OCI-LY1 (cell line): ENCODE measurements around the gene SUSD1.

Experiments
- H2AFZ ChIP-seq: fragments of 200-600 bp; sonication (generic), shearing (Covaris generic); 2 replicates; pipeline ENCODE4 v1.6.0; 2014; ENCODE audit warnings: antibody characterized with exemption, mild to moderate bottlenecking, low read length
- H3F3A ChIP-seq: fragments of 200-600 bp; sonication (generic), shearing (Covaris generic); 2 replicates; pipeline ENCODE4 v1.6.0; 2014; ENCODE audit warnings: mild to moderate bottlenecking, antibody characterized with exemption, low read length, moderate library complexity; ENCODE audit not compliant: insufficient read depth
- H3K27ac ChIP-seq: fragments of 200-600 bp; sonication (generic); 2 replicates; pipeline ENCODE4 v1.5.1; 2014; ENCODE audit warnings: low read length, mixed run types, mild to moderate bottlenecking, low read depth; ENCODE audit not compliant: poor library complexity, severe bottlenecking
- H3K27me3 ChIP-seq: fragments of 200-600 bp; sonication (generic); 2 replicates; pipeline ENCODE4 v1.6.0; 2014; ENCODE audit warnings: antibody characterized with exemption, mild to moderate bottlenecking, low read length, moderate library complexity; ENCODE audit not compliant: insufficient read depth
- H3K36me3 ChIP-seq: fragments of 200-600 bp; sonication (generic); 2 replicates; pipeline ENCODE4 v1.6.1; 2014; ENCODE audit warnings: mild to moderate bottlenecking, antibody characterized with exemption, low read length, moderate library complexity, mixed read lengths; ENCODE audit not compliant: insufficient read depth
- H3K4me1 ChIP-seq: fragments of 200-600 bp; sonication (generic); 2 replicates; pipeline ENCODE4 v1.5.1; 2014; ENCODE audit warnings: mild to moderate bottlenecking, low read length, moderate library complexity; ENCODE audit not compliant: insufficient read depth, severe bottlenecking
- H3K4me2 ChIP-seq: fragments of 200-600 bp; sonication (generic), shearing (Covaris generic); 2 replicates; pipeline ENCODE4 v1.6.1; 2014; ENCODE audit warnings: low read length
- H3K4me3 ChIP-seq: fragments of 200-600 bp; sonication (generic); 2 replicates; pipeline ENCODE4 v1.5.1; 2014; ENCODE audit warnings: low read length, low read depth, mild to moderate bottlenecking, mixed read lengths; ENCODE audit not compliant: poor library complexity, severe bottlenecking
- H3K79me2 ChIP-seq: fragments of 200-600 bp; shearing (Covaris generic); 2 replicates; pipeline ENCODE4 v1.6.1; 2016; ENCODE audit warnings: mixed run types, low read length, mixed read lengths; ENCODE audit not compliant: insufficient read depth
- H3K9ac ChIP-seq: fragments of 200-600 bp; sonication (generic), shearing (Covaris generic); 2 replicates; pipeline ENCODE4 v1.6.1; 2014; ENCODE audit warnings: mild to moderate bottlenecking, low read length, mixed read lengths
- H3K9me2 ChIP-seq: fragments of 200-600 bp; sonication (generic), shearing (Covaris generic); 2 replicates; pipeline ENCODE4 v1.6.1; 2014; ENCODE audit warnings: low read depth, mild to moderate bottlenecking, low read length, mixed read lengths
- H3K9me3 ChIP-seq: fragments of 200-600 bp; shearing (Covaris generic); 2 replicates; pipeline ENCODE4 v1.6.1; 2014; ENCODE audit warnings: low read length, mixed read lengths
- H4K20me1 ChIP-seq: fragments of 200-600 bp; sonication (generic), shearing (Covaris generic); 2 replicates; pipeline ENCODE4 v1.6.0; 2016; ENCODE audit warnings: mild to moderate bottlenecking, low read length; ENCODE audit not compliant: insufficient read depth
- EZH2 ChIP-seq: fragments of 200-600 bp; sonication (generic), shearing (Covaris generic); IDR thresholded peaks from 2 replicates; pipeline ENCODE4 v1.8.0; 2017; ENCODE audit warnings: borderline replicate concordance, mixed run types, mild to moderate bottlenecking, antibody characterized with exemption, low read length, moderate library complexity, mixed read lengths
- TF ChIP-seq, protein P1 (sequence below): fragments of 200-600 bp; sonication (generic), shearing (Covaris generic); IDR thresholded peaks from 2 replicates; pipeline ENCODE4 v1.5.1; 2017; ENCODE audit warnings: mild to moderate bottlenecking, antibody characterized with exemption, low read length, moderate library complexity, mixed read lengths

SUSD1 gene

DNA sequence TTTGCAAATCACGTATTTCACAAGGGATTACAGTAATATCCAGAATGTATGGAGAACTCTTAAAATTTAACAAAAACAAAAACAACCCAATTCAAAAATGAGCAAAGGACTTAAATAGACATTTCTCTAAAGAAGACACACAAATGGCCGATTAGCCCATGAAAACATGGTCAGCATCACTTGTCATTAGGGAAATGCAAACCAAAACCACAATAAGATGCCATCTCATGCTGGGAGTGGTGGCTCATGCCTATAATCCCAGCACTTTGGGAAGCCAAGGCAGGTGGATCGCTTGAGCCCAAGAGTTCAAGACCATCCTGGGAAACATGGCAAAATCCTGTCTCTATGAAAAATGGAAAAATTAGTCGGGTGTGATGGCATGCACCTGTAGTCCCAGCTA, 120.2 kb downstream of the SUSD1 start:
- no peaks in the 10 kb centered on the region for H3K79me2 ChIP-seq
- H3K4me2 ChIP-seq, result no peak overlapping the region
- no peaks in the 10 kb centered on the region for H3K9me3 ChIP-seq
- no peaks in the 10 kb centered on the region for H3K27me3 ChIP-seq
- H3F3A ChIP-seq, result no peaks in the 10 kb centered on the region
- H3K27ac ChIP-seq, result no peak overlapping the region
- no peak overlapping the region for H2AFZ ChIP-seq
- no peak overlapping the region for H3K9ac ChIP-seq
- H3K36me3 ChIP-seq, result no peaks in the 10 kb centered on the region
- no peaks in the 10 kb centered on the region for H4K20me1 ChIP-seq
- H3K4me3 ChIP-seq, result no peak overlapping the region
- no peaks in the 10 kb centered on the region for H3K9me2 ChIP-seq
- TF ChIP-seq EZH2, result no peak
- TF ChIP-seq, protein P1, sequence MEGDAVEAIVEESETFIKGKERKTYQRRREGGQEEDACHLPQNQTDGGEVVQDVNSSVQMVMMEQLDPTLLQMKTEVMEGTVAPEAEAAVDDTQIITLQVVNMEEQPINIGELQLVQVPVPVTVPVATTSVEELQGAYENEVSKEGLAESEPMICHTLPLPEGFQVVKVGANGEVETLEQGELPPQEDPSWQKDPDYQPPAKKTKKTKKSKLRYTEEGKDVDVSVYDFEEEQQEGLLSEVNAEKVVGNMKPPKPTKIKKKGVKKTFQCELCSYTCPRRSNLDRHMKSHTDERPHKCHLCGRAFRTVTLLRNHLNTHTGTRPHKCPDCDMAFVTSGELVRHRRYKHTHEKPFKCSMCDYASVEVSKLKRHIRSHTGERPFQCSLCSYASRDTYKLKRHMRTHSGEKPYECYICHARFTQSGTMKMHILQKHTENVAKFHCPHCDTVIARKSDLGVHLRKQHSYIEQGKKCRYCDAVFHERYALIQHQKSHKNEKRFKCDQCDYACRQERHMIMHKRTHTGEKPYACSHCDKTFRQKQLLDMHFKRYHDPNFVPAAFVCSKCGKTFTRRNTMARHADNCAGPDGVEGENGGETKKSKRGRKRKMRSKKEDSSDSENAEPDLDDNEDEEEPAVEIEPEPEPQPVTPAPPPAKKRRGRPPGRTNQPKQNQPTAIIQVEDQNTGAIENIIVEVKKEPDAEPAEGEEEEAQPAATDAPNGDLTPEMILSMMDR, result no peak
- H3K4me1 ChIP-seq, result no peaks in the 10 kb centered on the region

DNA sequence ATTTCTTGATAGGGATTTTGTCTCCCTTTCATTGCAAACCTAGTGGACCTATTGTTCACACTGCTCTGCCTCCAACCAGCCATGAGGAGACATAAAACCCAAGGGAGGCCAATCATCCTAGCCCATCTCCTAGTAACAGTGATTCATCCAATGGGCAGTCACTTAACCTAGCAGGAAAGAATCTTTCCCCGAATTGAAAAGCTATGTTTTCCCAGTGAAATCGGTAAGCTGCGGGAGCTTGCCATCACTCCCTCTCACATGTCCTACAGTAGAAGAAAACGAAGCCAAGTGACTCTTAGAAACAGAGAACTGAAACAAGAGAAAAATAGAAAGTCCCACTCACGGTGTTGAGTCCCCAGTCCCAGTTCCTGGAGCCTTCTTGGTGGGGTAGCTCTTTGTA, 123.3 kb downstream of the SUSD1 start:
- TF ChIP-seq, protein P1, result no peak
- no peak for TF ChIP-seq EZH2
- H3K9me2 ChIP-seq, result no peaks in the 10 kb centered on the region
- H3K36me3 ChIP-seq, result no peaks in the 10 kb centered on the region
- no peak overlapping the region for H3K4me3 ChIP-seq
- no peak overlapping the region for H2AFZ ChIP-seq
- no peak overlapping the region for H3K4me2 ChIP-seq
- H4K20me1 ChIP-seq, result no peaks in the 10 kb centered on the region
- H3F3A ChIP-seq, result no peaks in the 10 kb centered on the region
- H3K9ac ChIP-seq, result no peak overlapping the region
- no peak overlapping the region for H3K27ac ChIP-seq
- no peaks in the 10 kb centered on the region for H3K9me3 ChIP-seq
- H3K27me3 ChIP-seq, result no peaks in the 10 kb centered on the region
- H3K4me1 ChIP-seq, result no peaks in the 10 kb centered on the region
- H3K79me2 ChIP-seq, result no peaks in the 10 kb centered on the region

DNA sequence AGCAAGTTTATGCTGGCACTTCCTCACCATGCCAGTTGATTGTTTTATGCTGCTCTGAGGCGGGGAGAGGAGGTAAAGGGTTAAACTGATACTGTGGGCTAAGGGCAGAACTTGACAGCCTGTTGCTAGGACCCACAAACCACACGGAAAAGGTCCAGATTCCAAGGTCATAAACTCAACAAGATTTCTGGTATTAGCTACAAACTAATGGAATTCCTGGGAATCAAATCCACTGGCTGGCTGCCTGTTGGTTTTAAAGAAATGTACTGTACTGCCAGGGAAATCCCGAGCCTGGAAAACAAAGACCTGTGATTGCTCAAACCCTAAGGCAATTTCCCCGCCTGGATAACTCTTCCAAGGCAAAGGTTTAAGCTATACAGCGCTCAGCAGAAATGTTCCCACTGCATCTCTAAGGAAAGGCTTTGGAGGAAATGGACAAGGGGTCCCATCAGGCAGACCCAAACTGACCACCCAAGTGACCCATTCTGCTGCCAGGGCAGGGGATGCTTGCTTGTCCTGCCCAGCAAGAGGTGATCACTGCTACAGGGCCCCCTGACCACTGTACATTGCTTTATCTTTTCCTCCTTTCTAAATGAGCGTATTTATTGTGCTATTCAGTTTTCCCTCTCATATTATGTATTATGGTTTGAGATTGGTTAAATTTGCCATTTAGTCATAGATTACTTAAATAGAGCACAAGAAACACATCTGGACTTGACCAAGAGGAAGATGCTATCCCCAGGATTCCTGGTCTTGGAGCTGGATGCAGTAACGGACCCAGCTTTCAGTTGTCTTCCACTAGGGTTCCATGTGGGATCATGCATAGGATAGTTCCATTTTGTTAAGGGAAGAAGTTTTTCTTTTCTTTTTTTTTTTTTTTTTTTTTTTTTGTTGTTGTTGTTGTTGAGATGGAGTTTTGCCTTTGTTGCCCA, 124.3 kb downstream of the SUSD1 start:
- no peak for TF ChIP-seq EZH2
- TF ChIP-seq, protein P1, result no peak
- no peak overlapping the region for H3K4me2 ChIP-seq
- no peaks in the 10 kb centered on the region for H4K20me1 ChIP-seq
- no peaks in the 10 kb centered on the region for H3K27me3 ChIP-seq
- H3F3A ChIP-seq, result no peaks in the 10 kb centered on the region
- H3K9me3 ChIP-seq, result no peaks in the 10 kb centered on the region
- H3K79me2 ChIP-seq, result no peaks in the 10 kb centered on the region
- no peak overlapping the region for H3K4me3 ChIP-seq
- no peak overlapping the region for H3K9ac ChIP-seq
- H3K4me1 ChIP-seq, result no peaks in the 10 kb centered on the region
- no peak overlapping the region for H2AFZ ChIP-seq
- no peaks in the 10 kb centered on the region for H3K36me3 ChIP-seq
- no peaks in the 10 kb centered on the region for H3K9me2 ChIP-seq
- H3K27ac ChIP-seq, result no peak overlapping the region
